Ovary (tissue), 3 donors: Measurements from ENCODE around the gene HEPACAM.

Experiments used
- CTCF ChIP-seq, 3 donors: fragments of 450-650 bp in 2 of 3; fragments of 200-600 bp in 1 of 3; IDR thresholded peaks; one replicate each; pipeline versions ENCODE4 v1.5.1 to v1.8.0; 2016 to 2022; ENCODE audit warnings: antibody characterized with exemption in 3 of 3, mild to moderate bottlenecking in 1 of 3
- EP300 ChIP-seq: sonication (generic); formaldehyde crosslinking; IDR thresholded peaks from one replicate; pipeline ENCODE4 v1.6.1; 2017; ENCODE audit warnings: antibody characterized with exemption
- donor health status: DM: no; HTN: no; CAD: no.

- no peak for TF ChIP-seq EP300
- TF ChIP-seq CTCF (IDR thresholded peaks at IDR 0.05): no peak
These were observed 55.6 kb downstream of the HEPACAM start for GRCh38 chr11:124880290-124880611.
